ENCODE results near the gene MRPL54. TPM values are rescaled to one million over a fixed set of nuclear protein-coding genes. Genes with fewer than 3 reads are reported as not detected.

The MRPL54 gene
- total and polyA plus RNA-seq, 5 donors from 2014 or later: 98.0 to 208 (median 157) TPM

DNA sequence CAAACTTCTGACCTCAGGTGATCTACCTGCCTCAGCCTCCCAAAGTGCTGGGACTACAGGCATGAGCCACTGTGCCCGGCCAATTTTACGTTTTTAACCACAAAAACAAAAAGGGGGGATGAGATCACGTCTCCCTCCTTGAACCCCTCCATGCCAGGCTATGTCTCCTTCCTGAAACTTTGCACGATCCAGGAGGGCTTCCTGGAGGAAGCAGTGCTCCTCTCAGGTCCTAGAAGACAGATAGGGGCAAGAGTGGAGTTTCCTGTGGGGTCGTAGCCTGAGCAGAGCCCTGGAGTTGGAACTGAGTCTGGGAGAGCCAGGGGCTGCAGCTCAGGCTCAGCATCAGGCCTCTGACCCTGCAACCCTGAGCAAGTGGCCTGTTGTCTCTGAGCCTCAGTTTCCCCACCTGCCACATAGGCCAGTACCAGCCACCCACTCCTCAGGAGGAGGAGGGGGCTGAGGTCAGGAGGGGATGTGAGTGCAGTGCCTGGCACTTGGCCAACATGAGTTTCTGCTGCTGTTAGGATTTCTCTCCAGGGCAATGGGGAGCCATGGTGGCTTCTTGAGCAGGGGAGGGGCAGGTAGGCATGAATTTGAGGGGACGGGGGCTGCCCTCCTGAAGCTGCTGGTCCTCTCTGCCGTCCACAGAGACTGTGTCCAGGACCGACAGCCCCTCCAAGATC lies 17.0 kb upstream of the MRPL54 start:
- no peak overlapping the region for H3K4me3 ChIP-seq (ENCODE audit: low read depth, low read length)
- H3K9me3 ChIP-seq (ENCODE audit: control insufficient read depth in 2 of 2, low read length in 2 of 2): no peaks in the 10 kb centered on the region
- ATAC-seq (ENCODE audit: low read depth in 2 of 2) (no peak), DNase-seq (no peak)
- Mint-ChIP-seq H3K9me3 (no peaks in the 10 kb centered on the region), H3K4me3 (no peak overlapping the region), H3K27me3 (no peaks in the 10 kb centered on the region), H3K4me1 (no peaks in the 10 kb centered on the region), H3K27ac (peak overlapping the region in 1 of 3 donors; percentile 32), H3K36me3 (peaks cover 13% of the 10 kb centered on the region)
- no peak overlapping the region for H3K27ac ChIP-seq (ENCODE audit: insufficient read depth, low read length, poor library complexity, severe bottlenecking)
- no peaks in the 10 kb centered on the region for H3K4me1 ChIP-seq (ENCODE audit: control insufficient read depth, insufficient read depth, low read length, poor library complexity, severe bottlenecking)
- H3K36me3 ChIP-seq (ENCODE audit: control insufficient read depth, insufficient read depth, low read length): peaks cover 12% of the 10 kb centered on the region
- H3K27me3 ChIP-seq (ENCODE audit: control insufficient read depth, insufficient read depth, low read length): no peaks in the 10 kb centered on the region

DNA sequence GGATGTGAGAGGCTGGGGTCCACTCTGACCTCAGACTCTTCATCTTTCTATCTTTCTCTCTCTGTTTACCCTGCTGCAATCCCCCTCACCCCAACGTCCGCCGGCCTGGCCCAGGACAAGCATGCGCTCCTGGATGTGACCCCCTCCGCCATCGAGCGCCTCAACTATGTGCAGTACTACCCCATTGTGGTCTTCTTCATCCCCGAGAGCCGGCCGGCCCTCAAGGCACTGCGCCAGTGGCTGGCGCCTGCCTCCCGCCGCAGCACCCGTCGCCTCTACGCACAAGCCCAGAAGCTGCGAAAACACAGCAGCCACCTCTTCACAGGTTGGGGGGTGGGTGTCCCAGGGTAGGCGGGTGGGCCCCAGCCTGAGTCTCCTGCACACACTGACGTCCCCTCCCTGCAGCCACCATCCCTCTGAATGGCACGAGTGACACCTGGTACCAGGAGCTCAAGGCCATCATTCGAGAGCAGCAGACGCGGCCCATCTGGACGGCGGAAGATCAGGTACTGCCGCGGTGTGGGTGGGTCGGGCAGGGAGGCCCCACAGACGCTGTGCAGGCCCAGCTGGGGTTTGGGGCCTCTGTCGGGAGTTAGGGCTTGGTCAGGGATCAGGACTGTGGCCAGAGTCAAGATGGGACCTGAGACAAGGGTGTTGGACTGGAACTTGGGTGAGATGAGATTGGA lies 16.0 kb upstream of the MRPL54 start:
- Histone ChIP-seq H3K4me3 (ENCODE audit: low read depth, low read length) (no peak overlapping the region), H3K27ac (ENCODE audit: insufficient read depth, low read length, poor library complexity, severe bottlenecking) (no peak overlapping the region), H3K36me3 (ENCODE audit: control insufficient read depth, insufficient read depth, low read length) (peaks cover 21% of the 10 kb centered on the region), H3K27me3 (ENCODE audit: control insufficient read depth, insufficient read depth, low read length) (no peaks in the 10 kb centered on the region), H3K4me1 (ENCODE audit: control insufficient read depth, insufficient read depth, low read length, poor library complexity, severe bottlenecking) (no peaks in the 10 kb centered on the region), H3K9me3 (ENCODE audit: control insufficient read depth in 2 of 2, low read length in 2 of 2) (no peaks in the 10 kb centered on the region)
- no peaks in the 10 kb centered on the region for H3K9me3 Mint-ChIP-seq
- no peaks in the 10 kb centered on the region for H3K27me3 Mint-ChIP-seq
- no peak overlapping the region for H3K4me3 Mint-ChIP-seq
- ATAC-seq (ENCODE audit: low read depth in 2 of 2) (no peak), DNase-seq (no peak)
- no peaks in the 10 kb centered on the region for H3K4me1 Mint-ChIP-seq
- no peak overlapping the region for H3K27ac Mint-ChIP-seq
- H3K36me3 Mint-ChIP-seq: peaks cover 17% of the 10 kb centered on the region

DNA sequence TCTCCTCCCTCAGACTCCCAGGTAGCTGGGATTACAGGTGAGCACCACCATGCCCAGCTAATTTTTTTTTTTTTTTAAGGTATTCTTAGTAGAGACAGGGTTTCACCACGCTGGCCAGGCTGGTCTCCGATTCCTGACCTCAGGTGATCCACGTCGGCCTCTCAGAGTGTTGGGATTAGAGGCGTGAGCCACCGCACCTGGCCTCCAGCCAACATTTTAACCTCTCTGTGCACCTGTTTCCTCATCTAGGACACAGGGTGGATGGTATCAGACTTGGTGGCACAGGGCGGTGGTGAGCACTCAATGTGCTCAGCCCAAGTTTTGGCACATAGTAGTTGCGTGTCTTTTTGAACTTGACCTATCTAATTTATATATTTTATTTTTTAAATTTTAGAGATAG lies 13.5 kb upstream of the MRPL54 start:
- Mint-ChIP-seq H3K36me3 (peaks cover 18% of the 10 kb centered on the region), H3K4me1 (peaks cover 0 to 6% (median 0%) of the 10 kb centered on the region in 4 donors), H3K27me3 (no peaks in the 10 kb centered on the region), H3K4me3 (no peak overlapping the region), H3K9me3 (no peaks in the 10 kb centered on the region), H3K27ac (no peak overlapping the region)
- Histone ChIP-seq H3K4me3 (ENCODE audit: low read depth, low read length) (no peak overlapping the region), H3K9me3 (ENCODE audit: control insufficient read depth in 2 of 2, low read length in 2 of 2) (no peaks in the 10 kb centered on the region), H3K36me3 (ENCODE audit: control insufficient read depth, insufficient read depth, low read length) (peaks cover 30% of the 10 kb centered on the region), H3K27me3 (ENCODE audit: control insufficient read depth, insufficient read depth, low read length) (no peaks in the 10 kb centered on the region), H3K27ac (ENCODE audit: insufficient read depth, low read length, poor library complexity, severe bottlenecking) (no peak overlapping the region), H3K4me1 (ENCODE audit: control insufficient read depth, insufficient read depth, low read length, poor library complexity, severe bottlenecking) (no peaks in the 10 kb centered on the region)
- ATAC-seq (ENCODE audit: low read depth in 2 of 2) (no peak), DNase-seq (no peak)

DNA sequence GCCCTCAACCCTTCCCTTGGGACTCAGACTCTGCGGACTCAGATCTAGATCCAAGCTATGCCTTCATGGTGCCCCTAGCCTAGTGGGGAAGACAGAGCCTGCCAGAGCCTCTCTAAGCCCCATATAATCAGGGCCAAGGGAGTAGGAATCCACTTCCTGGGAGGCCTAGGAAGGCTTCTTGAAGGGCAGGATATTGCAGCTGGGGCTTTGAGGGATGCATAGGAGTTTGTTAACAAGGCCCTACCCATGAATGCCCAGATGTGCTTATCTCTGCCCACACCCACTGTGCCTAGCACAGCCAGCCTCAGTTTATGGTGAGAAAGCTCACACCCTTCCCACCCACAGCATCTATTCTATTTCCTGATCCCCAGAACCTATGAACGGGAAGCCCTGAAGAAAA lies 12.3 kb upstream of the MRPL54 start:
- Histone ChIP-seq H3K27me3 (ENCODE audit: control insufficient read depth, insufficient read depth, low read length) (no peaks in the 10 kb centered on the region), H3K4me1 (ENCODE audit: control insufficient read depth, insufficient read depth, low read length, poor library complexity, severe bottlenecking) (no peaks in the 10 kb centered on the region), H3K4me3 (ENCODE audit: low read depth, low read length) (no peak overlapping the region), H3K36me3 (ENCODE audit: control insufficient read depth, insufficient read depth, low read length) (peaks cover 34% of the 10 kb centered on the region), H3K9me3 (ENCODE audit: control insufficient read depth in 2 of 2, low read length in 2 of 2) (no peaks in the 10 kb centered on the region), H3K27ac (ENCODE audit: insufficient read depth, low read length, poor library complexity, severe bottlenecking) (no peak overlapping the region)
- ATAC-seq (ENCODE audit: low read depth in 2 of 2): no peak
- H3K9me3 Mint-ChIP-seq: no peaks in the 10 kb centered on the region
- H3K4me1 Mint-ChIP-seq: peaks cover 0 to 18% (median 7%) of the 10 kb centered on the region in 4 donors
- no peak for DNase-seq
- H3K36me3 Mint-ChIP-seq: peaks cover 22% of the 10 kb centered on the region
- H3K4me3 Mint-ChIP-seq: no peak overlapping the region
- H3K27me3 Mint-ChIP-seq: no peaks in the 10 kb centered on the region
- no peak overlapping the region for H3K27ac Mint-ChIP-seq

DNA sequence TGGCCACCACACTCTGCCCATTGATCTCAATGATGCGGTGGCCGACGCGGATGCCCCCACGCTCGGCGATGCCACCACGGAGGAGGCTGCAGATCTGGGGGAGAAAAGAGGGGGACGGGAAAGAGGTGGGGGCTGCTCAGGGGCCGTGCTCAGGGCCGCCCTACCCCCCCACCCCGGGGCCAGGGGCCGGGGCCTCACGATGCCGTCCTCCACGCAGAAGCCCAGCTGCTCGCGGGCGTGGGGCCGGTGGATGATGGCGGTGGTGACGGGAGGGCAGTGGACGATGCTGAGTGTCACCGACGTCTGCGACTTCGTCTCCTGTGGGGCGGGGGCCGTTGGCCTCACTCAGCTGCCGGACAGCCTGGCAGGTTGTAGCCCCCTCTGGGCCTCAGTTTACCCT lies 11.2 kb upstream of the MRPL54 start:
- Mint-ChIP-seq H3K4me1 (peaks cover 0 to 25% (median 12%) of the 10 kb centered on the region in 4 donors), H3K9me3 (no peaks in the 10 kb centered on the region), H3K36me3 (peaks cover 27% of the 10 kb centered on the region), H3K27me3 (no peaks in the 10 kb centered on the region), H3K27ac (no peak overlapping the region), H3K4me3 (no peak overlapping the region)
- no peak overlapping the region for H3K27ac ChIP-seq (ENCODE audit: insufficient read depth, low read length, poor library complexity, severe bottlenecking)
- H3K36me3 ChIP-seq (ENCODE audit: control insufficient read depth, insufficient read depth, low read length): peaks cover 34% of the 10 kb centered on the region
- DNase-seq: no peak
- no peaks in the 10 kb centered on the region for H3K4me1 ChIP-seq (ENCODE audit: control insufficient read depth, insufficient read depth, low read length, poor library complexity, severe bottlenecking)
- no peak for ATAC-seq (ENCODE audit: low read depth in 2 of 2)
- H3K4me3 ChIP-seq (ENCODE audit: low read depth, low read length): no peak overlapping the region
- no peaks in the 10 kb centered on the region for H3K9me3 ChIP-seq (ENCODE audit: control insufficient read depth in 2 of 2, low read length in 2 of 2)
- no peaks in the 10 kb centered on the region for H3K27me3 ChIP-seq (ENCODE audit: control insufficient read depth, insufficient read depth, low read length)

DNA sequence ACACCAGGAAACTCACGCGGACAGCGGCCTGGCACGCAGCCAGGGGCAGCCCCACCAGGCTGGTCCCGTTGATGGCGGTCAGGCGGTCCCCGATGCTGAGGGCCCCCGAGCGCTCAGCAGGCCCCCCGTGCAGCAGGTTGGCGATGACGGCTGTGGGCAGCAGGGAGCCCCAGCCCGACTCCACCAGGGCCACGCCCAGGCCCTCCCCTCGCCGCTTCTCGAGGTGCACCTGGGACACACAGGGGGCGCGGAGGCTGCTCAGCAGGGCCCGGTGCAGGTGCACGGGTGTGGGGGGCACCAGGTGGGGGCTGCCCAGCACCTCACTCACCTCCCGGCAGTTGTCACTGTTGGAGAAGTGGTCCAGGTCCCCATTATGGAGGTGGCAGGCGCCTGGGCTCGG lies 10.0 kb upstream of the MRPL54 start:
- Histone ChIP-seq H3K27ac (ENCODE audit: insufficient read depth, low read length, poor library complexity, severe bottlenecking) (no peak overlapping the region), H3K4me3 (ENCODE audit: low read depth, low read length) (no peak overlapping the region), H3K9me3 (ENCODE audit: control insufficient read depth in 2 of 2, low read length in 2 of 2) (no peaks in the 10 kb centered on the region), H3K27me3 (ENCODE audit: control insufficient read depth, insufficient read depth, low read length) (no peaks in the 10 kb centered on the region), H3K36me3 (ENCODE audit: control insufficient read depth, insufficient read depth, low read length) (peaks cover 39% of the 10 kb centered on the region), H3K4me1 (ENCODE audit: control insufficient read depth, insufficient read depth, low read length, poor library complexity, severe bottlenecking) (peaks cover 4% of the 10 kb centered on the region)
- no peaks in the 10 kb centered on the region for H3K9me3 Mint-ChIP-seq
- DNase-seq (no peak), ATAC-seq (ENCODE audit: low read depth in 2 of 2) (no peak)
- H3K27ac Mint-ChIP-seq: no peak overlapping the region
- H3K36me3 Mint-ChIP-seq: peaks cover 27% of the 10 kb centered on the region
- no peak overlapping the region for H3K4me3 Mint-ChIP-seq
- no peaks in the 10 kb centered on the region for H3K27me3 Mint-ChIP-seq
- peaks cover 0 to 31% (median 19%) of the 10 kb centered on the region in 4 donors for H3K4me1 Mint-ChIP-seq

DNA sequence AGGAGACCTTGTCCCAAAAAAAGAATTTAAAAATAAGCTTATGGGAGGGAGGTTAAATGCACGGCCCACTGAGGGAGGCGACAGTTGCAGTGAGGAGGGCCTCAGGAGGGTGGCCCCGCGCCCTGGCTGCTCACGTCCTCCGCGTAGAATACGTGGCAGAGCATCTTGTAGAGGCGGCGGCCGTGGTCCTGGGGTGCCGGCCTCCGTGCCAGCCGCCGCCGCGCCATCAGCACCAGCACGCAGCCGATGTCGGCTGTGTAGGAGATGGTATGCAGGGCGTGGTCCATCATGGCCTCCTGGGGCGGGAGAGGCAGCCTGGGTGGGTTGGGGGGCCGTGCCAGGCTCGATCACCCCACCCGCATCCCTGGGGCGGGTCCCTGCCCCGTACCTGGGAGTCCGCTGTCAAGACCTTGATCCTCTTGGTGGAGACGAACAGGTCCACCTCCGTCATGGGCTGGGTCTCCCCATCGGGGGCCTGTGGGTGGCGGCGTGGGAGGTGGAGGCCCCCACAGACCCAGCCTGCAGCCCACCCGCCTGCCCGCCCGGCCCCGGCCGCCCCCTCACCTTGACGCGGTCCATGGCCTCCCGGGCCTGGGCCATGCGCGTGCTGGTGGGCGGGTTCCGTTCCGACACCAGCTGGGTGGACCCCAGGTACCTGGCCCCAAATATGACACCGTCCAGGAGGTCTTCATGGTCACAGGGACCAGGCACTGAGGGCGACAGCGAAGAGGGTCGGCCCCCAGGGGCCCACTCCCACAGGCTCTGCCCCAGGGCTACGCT lies 8.7 kb upstream of the MRPL54 start:
- no peak overlapping the region for H3K27ac Mint-ChIP-seq
- no peaks in the 10 kb centered on the region for H3K27me3 Mint-ChIP-seq
- H3K36me3 Mint-ChIP-seq: peaks cover 27% of the 10 kb centered on the region
- ATAC-seq (ENCODE audit: low read depth in 2 of 2) (no peak), DNase-seq (no peak)
- Histone ChIP-seq H3K36me3 (ENCODE audit: control insufficient read depth, insufficient read depth, low read length) (peaks cover 47% of the 10 kb centered on the region), H3K27ac (ENCODE audit: insufficient read depth, low read length, poor library complexity, severe bottlenecking) (no peak overlapping the region), H3K4me3 (ENCODE audit: low read depth, low read length) (no peak overlapping the region), H3K9me3 (ENCODE audit: control insufficient read depth in 2 of 2, low read length in 2 of 2) (no peaks in the 10 kb centered on the region), H3K4me1 (ENCODE audit: control insufficient read depth, insufficient read depth, low read length, poor library complexity, severe bottlenecking) (peaks cover 4% of the 10 kb centered on the region), H3K27me3 (ENCODE audit: control insufficient read depth, insufficient read depth, low read length) (no peaks in the 10 kb centered on the region)
- no peaks in the 10 kb centered on the region for H3K9me3 Mint-ChIP-seq
- H3K4me1 Mint-ChIP-seq: peaks cover 0 to 40% (median 22%) of the 10 kb centered on the region in 4 donors
- peak overlapping the region in 1 of 4 donors; percentile 75 for H3K4me3 Mint-ChIP-seq

All from CD4-positive, CD25-positive, alpha-beta regulatory T cell (primary cell).